GM12892 (cell line): Measurements from ENCODE around the gene ZFR2.

Experiments
- POLR2A ChIP-seq: IDR thresholded peaks from 2 replicates; pipeline ENCODE4 v1.6.1; 2011; ENCODE audit warnings: low read depth, low read length, control low read depth
- TAF1 ChIP-seq: IDR thresholded peaks from 2 replicates; pipeline ENCODE4 v1.6.1; 2011; ENCODE audit warnings: low read depth, mild to moderate bottlenecking, control low read depth, low read length, borderline replicate concordance

DNA sequence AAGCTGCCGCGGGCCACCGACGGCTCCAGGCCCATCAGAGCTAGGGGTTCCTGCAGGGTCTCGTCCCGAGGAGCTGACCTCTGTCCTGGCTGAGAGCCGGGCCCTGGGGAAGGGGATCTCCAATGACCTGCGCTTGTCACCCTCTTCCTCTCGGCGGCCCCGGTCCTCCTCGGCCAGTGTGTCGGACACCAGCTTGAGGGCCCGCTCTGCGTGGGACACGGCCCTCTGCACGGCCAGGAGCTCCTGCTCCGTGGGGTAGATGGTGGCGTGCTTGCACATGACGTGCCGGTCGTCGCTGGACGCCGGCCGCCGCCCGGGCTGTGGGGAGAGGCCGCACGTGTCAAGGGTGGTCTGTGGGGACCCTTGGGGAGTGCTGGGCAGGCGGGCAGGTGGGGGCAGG lies 49.9 kb downstream of the ZFR2 start:
- TF ChIP-seq POLR2A: no peak
- TF ChIP-seq TAF1: no peak
